IPS DF 4.7 (cell line): ENCODE results near the gene NUP54.

Source experiments
- DNase-seq: peaks from one replicate; pipeline ENCODE4 v3.0.0-alpha.2; 2013; ENCODE audit warnings: low spot score; ENCODE audit errors: extremely low read depth

Gene NUP54

DNA sequence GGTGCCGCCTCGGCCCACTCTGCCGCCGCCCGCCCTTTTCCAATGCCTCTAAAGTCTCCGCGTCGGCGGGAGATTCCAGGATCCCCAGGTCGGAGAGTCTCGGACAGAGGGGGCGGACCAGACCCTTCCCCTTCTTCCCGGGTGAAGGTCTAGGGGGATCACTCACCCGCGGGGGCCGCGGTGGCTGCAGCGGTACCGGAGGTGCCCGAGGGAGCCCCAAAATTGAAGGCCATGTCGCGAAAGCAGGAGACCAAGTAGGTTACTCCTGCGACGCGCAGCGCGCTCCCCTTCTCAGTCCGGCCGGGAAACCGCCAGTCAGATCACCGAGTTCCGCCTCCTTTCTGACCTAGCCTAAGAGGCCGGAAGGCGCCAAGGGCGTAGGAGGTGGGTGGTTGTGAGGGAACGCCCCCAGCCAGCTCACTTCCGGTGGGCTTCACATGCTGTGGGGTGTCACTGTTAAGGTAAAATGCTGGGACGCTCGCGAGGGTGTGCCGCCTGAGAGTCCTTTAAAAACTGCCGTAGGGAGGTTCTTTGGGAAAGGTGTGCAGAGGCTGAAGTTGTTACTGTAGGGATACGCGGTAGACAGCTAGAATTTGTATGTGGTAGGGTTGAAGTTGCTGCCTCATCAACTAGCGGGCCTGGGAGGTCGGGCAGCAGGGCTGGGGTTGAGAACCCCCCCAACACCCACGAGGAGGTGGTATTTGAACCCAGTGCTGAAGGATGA is at the start of gene NUP54:
TSS of gene NUP54 (minus strand) at position 256 of the 724 bp plus-strand sequence. CDS start at position 233, 23 bp downstream.
- peak; percentile 91 for DNase-seq

- DNase-seq: no peak
These were observed 49.0 kb upstream of the NUP54 start for GRCh38 chr4:76197031-76197743.

- DNase-seq: no peak
These were observed 48.2 kb upstream of the NUP54 start for GRCh38 chr4:76196376-76196775.

- no peak for DNase-seq
These were observed 47.1 kb upstream of the NUP54 start for GRCh38 chr4:76195326-76195725.

DNA sequence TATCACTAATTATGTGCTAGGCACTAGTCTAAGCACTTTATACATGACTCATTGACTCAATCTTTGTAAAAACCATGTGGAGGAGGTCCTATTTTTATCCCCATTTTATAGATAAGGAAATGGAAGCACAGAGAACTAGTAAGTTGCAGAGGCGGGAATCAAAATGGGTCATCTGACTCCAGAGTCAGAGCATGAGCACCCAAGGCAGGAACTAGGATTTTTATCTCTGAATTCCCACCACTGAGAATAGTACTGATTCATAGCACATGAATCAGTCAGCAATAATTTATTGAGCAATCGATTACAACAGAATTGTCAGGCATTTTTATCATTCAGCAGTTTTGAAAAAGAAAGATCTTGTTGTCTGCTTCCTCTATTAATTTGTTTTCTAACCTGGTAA is 46.1 kb upstream of the NUP54 start:
- no peak for DNase-seq

GRCh38 chr4:76192236-76192635 is 44.0 kb upstream of the NUP54 start:
- DNase-seq: no peak

DNA sequence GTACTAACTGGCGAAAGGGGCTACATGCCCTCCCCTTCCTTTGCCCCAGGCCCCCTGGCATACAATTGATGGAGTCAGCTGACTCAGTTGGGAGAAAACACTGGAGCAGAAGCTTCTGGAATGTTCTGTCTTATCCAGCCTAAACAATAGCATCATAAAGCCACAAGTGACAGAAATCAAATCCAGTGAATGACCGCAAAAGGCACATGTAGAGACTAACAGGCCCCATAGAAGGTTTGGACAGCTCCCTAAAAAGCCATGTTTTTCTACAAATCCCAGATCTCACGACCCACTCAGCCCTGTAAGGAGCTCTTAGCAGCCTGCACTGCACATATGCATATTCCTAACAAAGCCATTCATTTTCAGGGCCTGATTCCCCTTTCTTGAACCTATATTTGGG is 40.4 kb upstream of the NUP54 start:
- no peak for DNase-seq

DNA sequence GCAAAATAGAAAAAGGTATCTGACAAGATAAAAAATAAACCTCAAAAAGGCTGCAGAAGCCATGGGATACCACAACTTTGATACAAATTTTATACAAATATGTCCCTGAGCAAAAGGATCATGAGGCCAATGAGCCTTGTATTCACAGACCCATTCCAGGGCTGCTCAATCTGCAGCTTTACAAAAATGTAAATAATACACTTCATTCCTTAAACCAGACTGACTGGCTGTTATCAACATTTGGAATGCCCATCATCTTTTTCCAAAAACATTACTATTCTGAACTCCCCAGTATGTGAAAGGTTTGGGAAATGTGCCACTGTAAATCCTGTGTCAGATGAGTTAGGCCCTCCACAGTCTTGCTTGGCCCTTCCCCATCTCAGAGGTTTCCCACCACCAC is 40.0 kb upstream of the NUP54 start:
- DNase-seq: no peak

- no peak for DNase-seq
These were observed 39.0 kb upstream of the NUP54 start for GRCh38 chr4:76187152-76187551.

DNA sequence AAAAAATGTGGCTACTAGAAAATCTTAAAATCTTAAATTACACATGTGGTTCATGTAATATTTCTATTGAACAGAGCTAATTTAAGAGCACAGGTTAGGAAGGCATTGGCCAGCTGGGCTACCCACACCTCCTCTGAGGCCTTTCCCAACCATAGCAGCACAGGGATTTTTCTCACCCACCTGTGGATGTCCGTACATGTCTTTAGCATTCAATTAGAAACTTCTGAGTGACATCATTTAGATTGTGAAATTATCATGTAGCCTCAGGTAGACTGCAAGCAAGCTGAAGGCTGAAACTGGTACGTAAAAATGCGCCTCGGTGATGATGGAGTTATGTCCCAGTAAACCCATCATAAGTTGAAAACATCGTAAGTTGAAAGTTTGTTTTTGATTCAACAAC is 34.3 kb upstream of the NUP54 start:
- DNase-seq: no peak

DNA sequence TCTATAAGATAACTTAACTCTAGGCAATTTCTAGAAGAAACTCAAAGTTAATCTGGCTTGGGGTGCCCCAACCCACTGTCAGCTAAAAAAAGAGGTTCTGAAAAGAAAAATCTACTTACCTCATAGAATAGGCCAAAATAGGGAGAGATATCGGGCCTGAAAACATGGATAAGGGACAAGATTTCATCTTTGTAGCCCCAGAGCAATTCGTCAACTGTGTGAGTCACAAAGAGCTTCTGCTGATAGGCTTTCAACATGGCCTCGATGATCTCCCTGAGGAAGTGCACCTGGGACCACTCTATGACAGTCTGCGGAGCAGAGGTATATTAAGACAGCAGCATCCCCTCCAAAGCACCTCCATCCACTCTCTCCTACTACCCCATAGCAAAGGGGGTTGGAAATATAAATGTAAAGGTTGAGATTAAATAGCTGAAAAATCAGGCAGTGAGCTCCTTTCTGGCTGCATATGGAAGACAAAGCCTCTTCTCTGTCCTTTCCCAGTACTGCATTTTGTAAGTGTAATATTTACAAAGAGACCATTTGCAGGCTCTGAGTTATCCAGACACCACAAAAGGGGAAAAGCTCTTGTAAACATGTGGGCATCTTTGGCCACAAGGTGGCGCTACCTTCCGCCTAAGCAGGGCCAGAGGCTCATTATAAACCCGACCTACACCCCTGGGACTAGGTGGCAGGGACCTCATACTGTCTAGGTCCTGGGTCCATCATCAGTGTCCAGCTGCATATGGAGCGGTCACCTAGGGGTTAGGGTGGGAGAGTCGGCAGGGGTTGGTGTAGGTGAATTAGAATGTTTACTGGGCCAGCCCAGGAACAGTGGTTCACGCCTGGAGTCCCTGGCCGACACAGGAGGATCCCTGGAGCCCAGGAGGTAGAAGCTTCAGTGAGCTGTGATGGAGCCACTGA is 31.5 kb upstream of the NUP54 start:
- DNase-seq: peak; percentile 68

DNA sequence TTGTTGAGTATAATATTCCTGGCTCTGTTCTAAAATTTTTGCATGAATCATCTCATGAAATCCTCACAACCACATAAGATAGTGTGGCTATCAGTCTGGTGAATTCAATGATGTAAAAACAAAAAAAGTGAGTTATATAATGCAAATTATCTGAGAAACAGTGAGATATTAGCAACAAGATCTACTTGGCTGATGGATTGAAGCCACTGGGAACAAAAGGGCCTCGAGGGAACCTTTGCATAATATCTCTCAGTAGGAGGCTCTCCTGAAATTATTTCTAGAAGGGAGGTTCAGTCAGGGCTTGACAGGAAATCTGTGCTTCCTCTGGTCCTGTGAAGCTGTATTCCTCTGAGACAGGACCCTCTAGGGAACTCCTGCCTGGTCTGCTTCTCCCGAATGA is 30.1 kb upstream of the NUP54 start:
- DNase-seq: no peak

DNA sequence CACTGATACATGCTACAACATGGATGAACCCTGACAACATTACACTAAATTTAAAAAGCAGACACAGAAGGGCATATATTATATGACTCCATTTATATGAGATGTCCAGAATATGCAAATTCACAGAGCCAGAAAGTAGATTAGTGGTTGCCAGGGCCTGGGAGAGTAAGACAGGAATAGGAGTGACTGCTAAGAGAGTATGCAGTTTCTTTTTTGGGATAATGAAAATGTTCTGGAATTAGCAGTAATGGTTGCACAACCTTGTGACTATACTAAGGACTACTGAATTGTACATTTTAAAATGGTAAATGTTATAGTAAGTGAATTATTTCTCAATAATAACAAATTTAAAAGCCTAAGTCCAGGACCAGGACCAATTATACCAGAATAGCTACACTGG is 29.5 kb upstream of the NUP54 start:
- no peak for DNase-seq

GRCh38 chr4:76175336-76175735 is 27.1 kb upstream of the NUP54 start:
- DNase-seq: no peak

- no peak for DNase-seq
These were observed 26.0 kb upstream of the NUP54 start for GRCh38 chr4:76174216-76174615.

DNA sequence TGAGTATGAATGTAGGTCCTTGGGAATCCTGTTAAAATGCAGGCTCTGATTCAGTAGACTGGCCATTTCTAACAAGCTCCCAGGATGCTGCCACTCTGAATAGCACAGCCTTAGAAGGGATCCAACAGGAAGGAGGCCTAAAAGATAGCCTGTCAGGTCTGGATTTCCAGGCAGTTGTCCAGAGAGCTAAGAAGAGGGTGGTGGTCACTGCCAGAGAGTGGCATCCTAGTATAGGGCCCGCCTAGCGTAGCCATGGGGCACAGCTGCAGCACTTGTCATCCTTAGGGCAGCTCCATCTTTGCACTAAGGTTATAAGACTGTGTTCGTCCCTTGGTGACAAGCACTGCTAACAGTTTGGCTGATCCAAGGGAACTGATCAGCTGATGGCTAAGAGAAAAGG is 20.5 kb upstream of the NUP54 start:
- DNase-seq: no peak

GRCh38 chr4:76166480-76166879 is 18.3 kb upstream of the NUP54 start:
- DNase-seq: no peak

DNA sequence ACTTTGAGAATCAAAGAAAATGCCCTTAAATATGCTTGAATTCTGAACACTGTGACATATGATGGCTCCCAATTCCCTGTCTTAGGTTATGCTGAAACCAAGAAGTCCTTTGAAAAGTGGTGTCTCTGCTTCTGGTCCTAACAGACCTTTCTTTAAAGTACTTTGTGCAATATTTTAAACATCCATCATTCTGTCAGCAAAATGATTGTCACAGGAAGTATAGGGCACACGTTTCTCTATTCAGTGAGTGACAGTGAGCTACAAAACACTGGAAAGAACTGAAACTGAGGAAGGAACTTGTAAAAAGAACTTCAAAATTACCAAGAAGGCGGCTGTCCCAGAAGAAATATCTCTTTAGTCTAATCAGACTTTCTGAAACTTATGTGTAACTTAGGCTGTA is 12.2 kb upstream of the NUP54 start:
- no peak for DNase-seq

- DNase-seq: no peak
These were observed 8.4 kb upstream of the NUP54 start for GRCh38 chr4:76156635-76157034.

- no peak for DNase-seq
These were observed 7.8 kb upstream of the NUP54 start for GRCh38 chr4:76155979-76156378.

DNA sequence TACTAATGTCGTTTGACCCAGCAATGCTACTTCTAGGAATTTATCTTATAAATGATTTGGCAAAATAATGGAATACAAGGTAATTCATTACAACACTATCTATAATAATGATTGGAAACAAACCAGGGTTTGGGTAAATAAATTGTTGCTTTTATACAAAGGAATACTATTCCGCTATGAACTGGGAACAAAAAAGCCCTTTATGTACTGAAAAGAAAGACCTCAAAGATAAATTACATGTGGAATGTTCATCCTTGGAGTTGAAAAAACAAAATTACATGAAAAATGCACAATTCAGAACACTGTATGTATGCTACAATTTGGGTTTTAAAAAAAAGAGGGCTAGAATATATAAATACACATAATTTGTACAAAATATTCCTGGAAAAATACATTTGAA is 5.2 kb upstream of the NUP54 start:
- no peak for DNase-seq
